ENCODE data around the gene PRPS1. TPM values are rescaled to one million over a fixed set of nuclear protein-coding genes. Genes with fewer than 3 reads are reported as not detected.

Gene PRPS1
- total RNA-seq, 3 donors from 2014 or later (not counting 1 experiment from before 2014, with no cell fraction given), result 43.7 to 51.5 (median 49.3) TPM

GRCh38 chrX:107626916-107627315 is 1.4 kb upstream of the PRPS1 start:
- Mint-ChIP-seq H3K36me3 (no peaks in the 10 kb centered on the region), H3K27me3 (ENCODE audit: low read depth in 2 of 2) (peaks cover 0 to 4% of the 10 kb centered on the region in 2 donors), H3K4me3 (no peak overlapping the region), H3K4me1 (peaks cover 16% of the 10 kb centered on the region in 2 donors), H3K9me3 (no peaks in the 10 kb centered on the region), H3K27ac (no peak overlapping the region)
- H3K4me1 ChIP-seq (ENCODE audit: control insufficient read depth, insufficient read depth, low read length), result peaks cover 9% of the 10 kb centered on the region
- H3K27ac ChIP-seq (ENCODE audit: low read length), result no peak overlapping the region
- no peaks in the 10 kb centered on the region for H3K27me3 ChIP-seq (ENCODE audit: control insufficient read depth, insufficient read depth, low read length)
- ATAC-seq (no peak), DNase-seq (no peak)
- no peaks in the 10 kb centered on the region for H3K9me3 ChIP-seq (ENCODE audit: control insufficient read depth, insufficient read depth, low read length)
- intact Hi-C loops (cut with micrococcal nuclease), result loop anchor here (5.0 kb wide), 1 partner anchor 175 kb away; no protein-coding TSS in a partner anchor
- WGBS (ENCODE audit: insufficient coverage), result no CpG with 5 or more reads among the region's 2 CpGs
- H3K4me3 ChIP-seq (ENCODE audit: low read length), result no peak overlapping the region
- TF ChIP-seq CTCF (IDR thresholded peaks at IDR 0.05), result no peak
- no peaks in the 10 kb centered on the region for H3K36me3 ChIP-seq (ENCODE audit: control insufficient read depth, insufficient read depth, low read length)

- Histone ChIP-seq H3K4me3 (ENCODE audit: low read length) (peak overlapping the region; percentile 85), H3K27me3 (ENCODE audit: control insufficient read depth, insufficient read depth, low read length) (no peaks in the 10 kb centered on the region), H3K36me3 (ENCODE audit: control insufficient read depth, insufficient read depth, low read length) (no peaks in the 10 kb centered on the region), H3K9me3 (ENCODE audit: control insufficient read depth, insufficient read depth, low read length) (no peaks in the 10 kb centered on the region), H3K4me1 (ENCODE audit: control insufficient read depth, insufficient read depth, low read length) (peaks cover 9% of the 10 kb centered on the region), H3K27ac (ENCODE audit: low read length) (peak overlapping the region; percentile 85)
- no peaks in the 10 kb centered on the region for H3K36me3 Mint-ChIP-seq
- H3K27ac Mint-ChIP-seq, result peak overlapping the region; percentile 51 to 85
- peak overlapping the region; percentile 84 for H3K4me3 Mint-ChIP-seq
- 2% methylated on average over 23 of the region's 29 CpGs for WGBS (ENCODE audit: insufficient coverage)
- H3K9me3 Mint-ChIP-seq, result no peaks in the 10 kb centered on the region
- intact Hi-C loops (cut with micrococcal nuclease), result loop anchor here (5.0 kb wide), 1 partner anchor 177 kb away; no protein-coding TSS in a partner anchor
- H3K27me3 Mint-ChIP-seq (ENCODE audit: low read depth in 2 of 2), result no peaks in the 10 kb centered on the region
- H3K4me1 Mint-ChIP-seq, result peaks cover 16 to 21% of the 10 kb centered on the region in 2 donors
- DNase-seq, result peak; percentile 26 to 72
- no peak for TF ChIP-seq CTCF (IDR thresholded peaks at IDR 0.05)
- ATAC-seq, result peak; percentile 44 to 66 (median 46)
These were observed 591 bp downstream of the PRPS1 start for GRCh38 chrX:107628662-107629539.

GRCh38 chrX:107629540-107629909 is 1.2 kb downstream of the PRPS1 start:
- peak in 1 of 2 donors; percentile 42 for DNase-seq

More at GRCh38 chrX:107629540-107629909, 1.2 kb downstream of the PRPS1 start:
- H3K4me3 ChIP-seq (ENCODE audit: low read length), result peak overlapping the region; percentile 85
- H3K36me3 ChIP-seq (ENCODE audit: control insufficient read depth, insufficient read depth, low read length), result no peaks in the 10 kb centered on the region
- H3K4me1 ChIP-seq (ENCODE audit: control insufficient read depth, insufficient read depth, low read length), result peaks cover 9% of the 10 kb centered on the region
- H3K4me3 Mint-ChIP-seq, result peak overlapping the region; percentile 84
- no peaks in the 10 kb centered on the region for H3K27me3 Mint-ChIP-seq (ENCODE audit: low read depth in 2 of 2)
- no peak for TF ChIP-seq CTCF (IDR thresholded peaks at IDR 0.05)
- peaks cover 16 to 21% of the 10 kb centered on the region in 2 donors for H3K4me1 Mint-ChIP-seq
- no peaks in the 10 kb centered on the region for H3K9me3 Mint-ChIP-seq
- no peaks in the 10 kb centered on the region for H3K9me3 ChIP-seq (ENCODE audit: control insufficient read depth, insufficient read depth, low read length)
- no peak overlapping the region for H3K27ac ChIP-seq (ENCODE audit: low read length)
- no peak for ATAC-seq
- intact Hi-C loops (cut with micrococcal nuclease), result loop anchor here (5.0 kb wide), 1 partner anchor 177 kb away; no protein-coding TSS in a partner anchor
- H3K27me3 ChIP-seq (ENCODE audit: control insufficient read depth, insufficient read depth, low read length), result no peaks in the 10 kb centered on the region
- peak overlapping the region; percentile 51 to 85 for H3K27ac Mint-ChIP-seq
- WGBS (ENCODE audit: insufficient coverage), result no CpG with 5 or more reads among the region's 5 CpGs
- H3K36me3 Mint-ChIP-seq, result no peaks in the 10 kb centered on the region
